Breast epithelium (tissue), 3 donors: ENCODE data around the gene UMODL1.

Source experiments
- CTCF ChIP-seq, 3 donors: fragments of 450-650 bp; IDR thresholded peaks; one replicate each; pipeline ENCODE4 v1.5.1; 2016 to 2017; ENCODE audit warnings: antibody characterized with exemption in 3 of 3, mild to moderate bottlenecking in 3 of 3, moderate library complexity in 3 of 3
- POLR2AphosphoS5 ChIP-seq, 3 donors: sonication (generic); formaldehyde crosslinking; IDR thresholded peaks; one replicate each; pipeline ENCODE4 v1.6.1; 2017; ENCODE audit warnings: antibody characterized with exemption in 3 of 3

GRCh38 chr21:42092771-42093170 lies 21.7 kb downstream of the UMODL1 start:
- no peak for TF ChIP-seq CTCF (IDR thresholded peaks at IDR 0.05)
- TF ChIP-seq POLR2AphosphoS5 (IDR thresholded peaks at IDR 0.05): no peak
